ENCODE results near the gene P2RY2. TPM values are rescaled to one million over a fixed set of nuclear protein-coding genes. Genes with fewer than 3 reads are reported as not detected.
A peak's percentile ranks its signal among the peaks of the same experiment; 100 is the strongest.

P2RY2 gene
- total RNA-seq, 2 donors from 2014 or later: 3.5 to 5.7 TPM

GRCh38 chr11:73267122-73267846 is 49.2 kb downstream of the P2RY2 start:
- H3K4me1 ChIP-seq (ENCODE audit: control insufficient read depth in 1 of 2, low read depth in 2 of 2): peaks cover 7 to 35% of the 10 kb centered on the region in 2 donors
- peak overlapping the region; percentile 54 to 69 for H3K27ac ChIP-seq
- no peaks in the 10 kb centered on the region for H3K36me3 ChIP-seq
- no peaks in the 10 kb centered on the region for H3K27me3 ChIP-seq (replicated peaks; ENCODE audit: insufficient read depth)
- DNase-seq (ENCODE audit: low spot score) (no peak), ATAC-seq (ENCODE audit: insufficient number of reproducible peaks, low FRiP score, low read depth) (no peak)
- H3K4me3 ChIP-seq: no peak overlapping the region
- no peaks in the 10 kb centered on the region for H3K9me3 ChIP-seq
- TF ChIP-seq CTCF (IDR thresholded peaks at IDR 0.05): no peak

GRCh38 chr11:73267906-73268540 is 49.9 kb downstream of the P2RY2 start:
- H3K27ac ChIP-seq: no peak overlapping the region
- no peaks in the 10 kb centered on the region for H3K36me3 ChIP-seq
- no peak overlapping the region for H3K4me3 ChIP-seq
- H3K4me1 ChIP-seq (ENCODE audit: control insufficient read depth in 1 of 2, low read depth in 2 of 2): peaks cover 7 to 35% of the 10 kb centered on the region in 2 donors
- ATAC-seq (ENCODE audit: insufficient number of reproducible peaks, low FRiP score, low read depth) (no peak), DNase-seq (ENCODE audit: low spot score) (no peak)
- TF ChIP-seq CTCF (IDR thresholded peaks at IDR 0.05): no peak
- H3K9me3 ChIP-seq: no peaks in the 10 kb centered on the region
- H3K27me3 ChIP-seq (replicated peaks; ENCODE audit: insufficient read depth): no peaks in the 10 kb centered on the region

GRCh38 chr11:73268671-73269271 is 50.7 kb downstream of the P2RY2 start:
- no peaks in the 10 kb centered on the region for H3K27me3 ChIP-seq (replicated peaks; ENCODE audit: insufficient read depth)
- no peak for DNase-seq (ENCODE audit: low spot score)
- no peak for TF ChIP-seq CTCF (IDR thresholded peaks at IDR 0.05)
- no peaks in the 10 kb centered on the region for H3K36me3 ChIP-seq
- H3K9me3 ChIP-seq: no peaks in the 10 kb centered on the region
- H3K4me3 ChIP-seq: no peak overlapping the region
- H3K4me1 ChIP-seq (ENCODE audit: control insufficient read depth in 1 of 2, low read depth in 2 of 2): peaks cover 7 to 35% of the 10 kb centered on the region in 2 donors
- no peak overlapping the region for H3K27ac ChIP-seq
- ATAC-seq (ENCODE audit: insufficient number of reproducible peaks, low FRiP score, low read depth): no peak

GRCh38 chr11:73269459-73270015 is 51.5 kb downstream of the P2RY2 start:
- H3K4me1 ChIP-seq (ENCODE audit: control insufficient read depth in 1 of 2, low read depth in 2 of 2): peaks cover 7 to 29% of the 10 kb centered on the region in 2 donors
- no peak overlapping the region for H3K27ac ChIP-seq
- no peaks in the 10 kb centered on the region for H3K36me3 ChIP-seq
- TF ChIP-seq CTCF (IDR thresholded peaks at IDR 0.05): no peak
- H3K9me3 ChIP-seq: no peaks in the 10 kb centered on the region
- ATAC-seq (ENCODE audit: insufficient number of reproducible peaks, low FRiP score, low read depth) (no peak), DNase-seq (ENCODE audit: low spot score) (no peak)
- H3K4me3 ChIP-seq: no peak overlapping the region
- no peaks in the 10 kb centered on the region for H3K27me3 ChIP-seq (replicated peaks; ENCODE audit: insufficient read depth)
